Peyer's patch (tissue), 4 donors: ENCODE results near the gene CNTNAP5.

ENCODE experiments used
- POLR2A ChIP-seq, 2 donors: fragments of 450-650 bp; IDR thresholded peaks; one replicate each; pipeline ENCODE4 v1.5.1; 2017; ENCODE audit warnings: antibody characterized with exemption in 2 of 2, mild to moderate bottlenecking in 2 of 2, moderate library complexity in 2 of 2
- TF ChIP-seq, protein P1 (sequence below), 6 experiments: fragments of 450-650 bp in 4 of 6; fragments of 200-600 bp in 2 of 6; sonication (generic) in 1 of 6; IDR thresholded peaks; one replicate each; pipeline ENCODE4 v1.5.1; 2017 to 2019; ENCODE audit warnings: antibody characterized with exemption in 6 of 6, mild to moderate bottlenecking in 3 of 6, moderate library complexity in 1 of 6

- no peak for TF ChIP-seq POLR2A (IDR thresholded peaks at IDR 0.05)
- TF ChIP-seq, protein P1, sequence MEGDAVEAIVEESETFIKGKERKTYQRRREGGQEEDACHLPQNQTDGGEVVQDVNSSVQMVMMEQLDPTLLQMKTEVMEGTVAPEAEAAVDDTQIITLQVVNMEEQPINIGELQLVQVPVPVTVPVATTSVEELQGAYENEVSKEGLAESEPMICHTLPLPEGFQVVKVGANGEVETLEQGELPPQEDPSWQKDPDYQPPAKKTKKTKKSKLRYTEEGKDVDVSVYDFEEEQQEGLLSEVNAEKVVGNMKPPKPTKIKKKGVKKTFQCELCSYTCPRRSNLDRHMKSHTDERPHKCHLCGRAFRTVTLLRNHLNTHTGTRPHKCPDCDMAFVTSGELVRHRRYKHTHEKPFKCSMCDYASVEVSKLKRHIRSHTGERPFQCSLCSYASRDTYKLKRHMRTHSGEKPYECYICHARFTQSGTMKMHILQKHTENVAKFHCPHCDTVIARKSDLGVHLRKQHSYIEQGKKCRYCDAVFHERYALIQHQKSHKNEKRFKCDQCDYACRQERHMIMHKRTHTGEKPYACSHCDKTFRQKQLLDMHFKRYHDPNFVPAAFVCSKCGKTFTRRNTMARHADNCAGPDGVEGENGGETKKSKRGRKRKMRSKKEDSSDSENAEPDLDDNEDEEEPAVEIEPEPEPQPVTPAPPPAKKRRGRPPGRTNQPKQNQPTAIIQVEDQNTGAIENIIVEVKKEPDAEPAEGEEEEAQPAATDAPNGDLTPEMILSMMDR (IDR thresholded peaks at IDR 0.05), result no peak
Measured at GRCh38 chr2:124323321-124323720, 298.2 kb downstream of the CNTNAP5 start.
